SK-N-SH (cell line): ENCODE measurements around the gene PHAX. TPM values are rescaled to one million over a fixed set of nuclear protein-coding genes. Genes with fewer than 3 reads are reported as not detected.
"Not testable (repeated sequence)": the region's sequence is repeated elsewhere in the genome, so short reads cannot be mapped to it uniquely, and the experiment has no call there.

Experiments used
- CTCF ChIA-PET: fragments of 300-600, 350-600 bp; formaldehyde crosslinking; extraction: SDS; loops from one replicate; lab custom pipeline; 2021; lab: Yijun Ruan, JAX
- POLR2A ChIA-PET: fragments of 350-600 bp; sonication (Branson Sonifier 250); formaldehyde crosslinking; extraction: SDS; loops from one replicate; lab custom pipeline; 2020; ENCODE audit warnings: antibody characterized with exemption, inconsistent platforms; lab: Yijun Ruan, JAX
- DNase-seq: peaks from one replicate; pipeline ENCODE4 v3.0.0; 2012
- H2AFZ ChIP-seq: fragments of 200-600 bp; sonication (generic); 2 replicates; pipeline ENCODE4 v1.8.1; 2016; ENCODE audit warnings: antibody characterized with exemption, mild to moderate bottlenecking, low read depth
- H3F3A ChIP-seq: fragments of 200-600 bp; sonication (generic); replicated peaks from 2 replicates; pipeline ENCODE3; 2016; ENCODE audit warnings: antibody characterized with exemption, mild to moderate bottlenecking; ENCODE audit not compliant: insufficient read depth
- H3K27ac ChIP-seq, 2 experiments: fragments of 200-500 bp in 1 of 2; fragments of 200-600 bp in 1 of 2; sonication (Bioruptor generic) in 1 of 2; sonication (generic), shearing (Covaris generic) in 1 of 2; 2 replicates each; pipeline versions ENCODE4 v1.5.1 to v1.6.1; 2014 to 2016; ENCODE audit warnings: low read depth in 2 of 2, inconsistent platforms in 1 of 2, low read length in 1 of 2, mild to moderate bottlenecking in 1 of 2, mixed read lengths in 1 of 2
- H3K27me3 ChIP-seq: fragments of 200-600 bp; sonication (generic), shearing (Covaris generic); 2 replicates; pipeline ENCODE4 v1.6.1; 2016; ENCODE audit warnings: mixed run types; ENCODE audit not compliant: insufficient read depth
- H3K36me3 ChIP-seq, 2 experiments: fragments of 200-500 bp in 1 of 2; fragments of 200-600 bp in 1 of 2; sonication (Bioruptor generic) in 1 of 2; sonication (generic) in 1 of 2; replicated peaks in 1 of 2; 2 replicates each; pipeline versions ENCODE3 to v1.5.1; 2014 to 2016; ENCODE audit warnings: low read length in 1 of 2, mild to moderate bottlenecking in 1 of 2; ENCODE audit not compliant: insufficient read depth in 2 of 2, control insufficient read depth in 1 of 2
- H3K4me1 ChIP-seq, 2 experiments: fragments of 200-500 bp in 1 of 2; fragments of 200-600 bp in 1 of 2; sonication (Bioruptor generic) in 1 of 2; sonication (generic), shearing (Covaris generic) in 1 of 2; 2 replicates each; pipeline versions ENCODE4 v1.5.1 to v1.6.1; 2014 to 2016; ENCODE audit warnings: low read depth in 1 of 2, low read length in 1 of 2, mixed run types in 1 of 2; ENCODE audit not compliant: insufficient read depth in 2 of 2, control insufficient read depth in 1 of 2
- H3K4me2 ChIP-seq: fragments of 200-600 bp; sonication (generic), shearing (Covaris generic); 2 replicates; pipeline ENCODE4 v1.6.1; 2017; ENCODE audit warnings: mixed run types
- H3K4me3 ChIP-seq, 2 experiments: fragments of 200-500 bp in 1 of 2; fragments of 200-600 bp in 1 of 2; sonication (Bioruptor generic) in 1 of 2; sonication (generic), shearing (Covaris generic) in 1 of 2; 2 replicates each; pipeline versions ENCODE4 v1.5.1 to v1.8.1; 2014 to 2016; ENCODE audit warnings: low read depth in 2 of 2, inconsistent platforms in 1 of 2, low read length in 1 of 2, mild to moderate bottlenecking in 1 of 2, mixed read lengths in 1 of 2, moderate library complexity in 1 of 2
- H3K79me2 ChIP-seq: fragments of 200-600 bp; sonication (generic); 2 replicates; pipeline ENCODE4 v1.8.1; 2017; ENCODE audit warnings: mild to moderate bottlenecking; ENCODE audit not compliant: insufficient read depth
- H3K9ac ChIP-seq: fragments of 200-600 bp; sonication (generic); 2 replicates; pipeline ENCODE4 v1.6.1; 2017; ENCODE audit warnings: mixed run types
- H3K9me2 ChIP-seq: fragments of 200-600 bp; sonication (generic); 2 replicates; pipeline ENCODE4 v1.6.1; 2017; ENCODE audit warnings: mixed run types
- H3K9me3 ChIP-seq: fragments of 200-600 bp; sonication (generic); 2 replicates; pipeline ENCODE4 v1.6.1; 2017; ENCODE audit warnings: mixed run types, mild to moderate bottlenecking, moderate library complexity
- H4K20me1 ChIP-seq: fragments of 200-600 bp; sonication (generic); 2 replicates; pipeline ENCODE4 v1.6.1; 2017; ENCODE audit warnings: mild to moderate bottlenecking, mixed run types; ENCODE audit not compliant: insufficient read depth
- CHD2 ChIP-seq: fragments of 150-350 bp; IDR thresholded peaks from 2 replicates; pipeline ENCODE4 v1.6.1; 2018; ENCODE audit warnings: low read length; ENCODE audit not compliant: partially characterized antibody
- ELF1 ChIP-seq: IDR thresholded peaks from 2 replicates; pipeline ENCODE4 v1.4.0; 2012
- EZH2phosphoT487 ChIP-seq: fragments of 200-600 bp; sonication (generic); IDR thresholded peaks from 2 replicates; pipeline ENCODE4 v1.6.1; 2017; ENCODE audit warnings: low read depth, mixed run types, mild to moderate bottlenecking, antibody characterized with exemption, moderate library complexity, borderline replicate concordance
- FOSL2 ChIP-seq: IDR thresholded peaks from 2 replicates; pipeline ENCODE4 v1.4.0; 2012; ENCODE audit warnings: low read depth, mild to moderate bottlenecking, moderate library complexity, borderline replicate concordance
- FOXM1 ChIP-seq: IDR thresholded peaks from 2 replicates; pipeline ENCODE4 v1.4.0; 2012; ENCODE audit warnings: low read depth, mild to moderate bottlenecking
- GABPA ChIP-seq: IDR thresholded peaks from 2 replicates; pipeline ENCODE4 v1.4.0; 2012; ENCODE audit warnings: low read depth, mild to moderate bottlenecking
- GATA2 ChIP-seq: sonication (generic); formaldehyde crosslinking; IDR thresholded peaks from 2 replicates; pipeline ENCODE4 v1.5.0; 2020; ENCODE audit warnings: mild to moderate bottlenecking, missing genetic modification reagents
- MXI1 ChIP-seq: IDR thresholded peaks from 2 replicates; pipeline ENCODE4 v1.6.1; 2012; ENCODE audit warnings: mild to moderate bottlenecking, low read depth, low read length, improper control_type of control experiment
- NFIC ChIP-seq: IDR thresholded peaks from 2 replicates; pipeline ENCODE4 v1.4.0; 2012; ENCODE audit warnings: borderline replicate concordance
- NRF1 ChIP-seq: IDR thresholded peaks from 2 replicates; pipeline ENCODE4 v1.6.1; 2012; ENCODE audit warnings: low read depth, mild to moderate bottlenecking, low read length
- POLR2AphosphoS5 ChIP-seq: IDR thresholded peaks from 2 replicates; pipeline ENCODE4 v1.6.1; 2012; ENCODE audit warnings: low read depth, low read length
- RAD21 ChIP-seq: IDR thresholded peaks from 2 replicates; pipeline ENCODE4 v1.6.1; 2012; ENCODE audit warnings: mild to moderate bottlenecking, low read length
- SIN3A ChIP-seq: IDR thresholded peaks from 2 replicates; pipeline ENCODE4 v1.6.1; 2012; ENCODE audit warnings: low read depth, mild to moderate bottlenecking, low read length, moderate library complexity, borderline replicate concordance
- TAF1 ChIP-seq: IDR thresholded peaks from 2 replicates; pipeline ENCODE4 v1.6.1; 2012; ENCODE audit warnings: low read depth, mild to moderate bottlenecking, low read length, moderate library complexity, borderline replicate concordance
- TEAD4 ChIP-seq: IDR thresholded peaks from 2 replicates; pipeline ENCODE4 v1.4.0; 2012; ENCODE audit warnings: mild to moderate bottlenecking, borderline replicate concordance; ENCODE audit not compliant: insufficient read depth
- YY1 ChIP-seq: IDR thresholded peaks from 2 replicates; pipeline ENCODE4 v1.4.0; 2012; ENCODE audit warnings: low read depth, mild to moderate bottlenecking
- ZBTB33 ChIP-seq: IDR thresholded peaks from 2 replicates; pipeline ENCODE4 v1.4.0; 2012; ENCODE audit warnings: low read depth, borderline replicate concordance
- WGBS: methylation state at CpG from one replicate; pipeline ENCODE4 v1.1.6; 2017; ENCODE audit warnings: low lambda C conversion rate; 5-methylcytosine and 5-hydroxymethylcytosine counted together
- polyA plus RNA-seq, 3 experiments: library from polyadenylated mRNA; depleted of rRNA; stranded (reverse); fragments of >200 nt; gene quantifications; 2 replicates each; pipeline ENCODE4 v1.2.3, GENCODE V29; 2012

Gene PHAX
- polyA plus RNA-seq, 1 of the 3 experiments (the other 2 are of a cell fraction), result 25.1 TPM

GRCh38 chr5:126595486-126596083 lies 5.2 kb upstream of the PHAX start (continued):
- TF ChIP-seq ZBTB33 (no peak), SIN3A (no peak), EZH2phosphoT487 (no peak), GATA2 (no peak), FOSL2 (no peak), POLR2AphosphoS5 (no peak), TAF1 (no peak), ELF1 (no peak), GABPA (no peak), NRF1 (no peak)

GRCh38 chr5:126597156-126597555 lies 3.6 kb upstream of the PHAX start:
- TF ChIP-seq NFIC (no peak), FOXM1 (no peak), GATA2 (no peak)
- Histone ChIP-seq H4K20me1 (peaks cover 8% of the 10 kb centered on the region), H3K27ac (no peak overlapping the region), H3K9me3 (no peaks in the 10 kb centered on the region), H3K36me3 (no peaks in the 10 kb centered on the region), H3K27me3 (no peaks in the 10 kb centered on the region), H3K4me3 (no peak overlapping the region), H3K9ac (no peak overlapping the region), H3F3A (peaks cover 4% of the 10 kb centered on the region), H2AFZ (no peak overlapping the region), H3K4me2 (no peak overlapping the region), H3K9me2 (no peaks in the 10 kb centered on the region), H3K4me1 (peaks cover 3 to 4% of the 10 kb centered on the region in 2 experiments; a peak in 2 of 4 replicates), H3K79me2 (peaks cover 36% of the 10 kb centered on the region)
- DNase-seq, result no peak
- 85% methylated on average over 4 of the region's 4 CpGs for WGBS
- ChIA-PET POLR2A (no interaction called here), CTCF (no interaction called here)

GRCh38 chr5:126599499-126599898 lies 1.2 kb upstream of the PHAX start:
- Histone ChIP-seq H3K4me1 (peaks cover 6 to 8% of the 10 kb centered on the region in 2 experiments; a peak in 2 of 4 replicates), H3K36me3 (peaks cover 13 to 14% of the 10 kb centered on the region in 2 experiments), H3K9me2 (no peaks in the 10 kb centered on the region), H3K79me2 (peaks cover 38% of the 10 kb centered on the region), H3K27ac (no peak overlapping the region), H4K20me1 (peaks cover 11% of the 10 kb centered on the region), H3K9me3 (no peaks in the 10 kb centered on the region), H3F3A (peaks cover 4% of the 10 kb centered on the region), H3K4me2 (no peak overlapping the region), H3K27me3 (no peaks in the 10 kb centered on the region), H2AFZ (no peak overlapping the region), H3K4me3 (no peak overlapping the region), H3K9ac (no peak overlapping the region)
- ChIA-PET CTCF (interaction anchor here (1.7 to 3.0 kb wide), 6 partner anchors 9 to 260 kb away, joined by 3 to 28 read pairs (median 10); no protein-coding TSS in a partner anchor), POLR2A (no interaction called here)
- TF ChIP-seq TEAD4 (no peak), POLR2AphosphoS5 (no peak), YY1 (no peak), TAF1 (no peak), MXI1 (no peak), CHD2 (no peak), ELF1 (no peak), GABPA (no peak), RAD21 (no peak)
- no peak for DNase-seq
- WGBS, result 96% methylated on average over 7 of the region's 7 CpGs

- 77% methylated on average over 15 of the region's 15 CpGs for WGBS
- H3K9ac ChIP-seq, H3K27me3 ChIP-seq, H3K4me1 ChIP-seq, H3K9me2 ChIP-seq, DNase-seq, POLR2A ChIA-PET, H3F3A ChIP-seq, H3K9me3 ChIP-seq: not testable (repeated sequence)
- peak overlapping the region; percentile 96 for H2AFZ ChIP-seq
- peak overlapping the region; percentile 81 to 82; a peak in 3 of 4 replicates for H3K4me3 ChIP-seq
- H3K36me3 ChIP-seq, result peaks cover 13 to 20% of the 10 kb centered on the region in 2 experiments
- peak overlapping the region; percentile 94; the same call in 1 of the 2 replicates for H3K4me2 ChIP-seq
- CTCF ChIA-PET, result interaction anchor here (0.6 to 3.0 kb wide), 22 partner anchors 9 to 1023 kb away, joined by 3 to 28 read pairs (median 5); no protein-coding TSS in a partner anchor
- H3K27ac ChIP-seq, result peak overlapping the region; percentile 53 to 81; a peak in 3 of 4 replicates
- H4K20me1 ChIP-seq, result peaks cover 12% of the 10 kb centered on the region
- peaks cover 44% of the 10 kb centered on the region for H3K79me2 ChIP-seq
These were observed 646 bp upstream of the PHAX start for GRCh38 chr5:126599971-126600630.
